NCI-H2107 treated with DMSO at 0.1 percent for 48 hours (cell line): ENCODE results near the gene API5.

Source experiments
- DNase-seq: peaks from one replicate; lab custom pipeline; 2025; ENCODE audit not compliant: unreplicated experiment; lab: John Stamatoyannopoulos, UW

API5 gene

GRCh38 chr11:43359422-43359818, 47.6 kb downstream of the API5 start:
- DNase-seq, result no peak

DNA sequence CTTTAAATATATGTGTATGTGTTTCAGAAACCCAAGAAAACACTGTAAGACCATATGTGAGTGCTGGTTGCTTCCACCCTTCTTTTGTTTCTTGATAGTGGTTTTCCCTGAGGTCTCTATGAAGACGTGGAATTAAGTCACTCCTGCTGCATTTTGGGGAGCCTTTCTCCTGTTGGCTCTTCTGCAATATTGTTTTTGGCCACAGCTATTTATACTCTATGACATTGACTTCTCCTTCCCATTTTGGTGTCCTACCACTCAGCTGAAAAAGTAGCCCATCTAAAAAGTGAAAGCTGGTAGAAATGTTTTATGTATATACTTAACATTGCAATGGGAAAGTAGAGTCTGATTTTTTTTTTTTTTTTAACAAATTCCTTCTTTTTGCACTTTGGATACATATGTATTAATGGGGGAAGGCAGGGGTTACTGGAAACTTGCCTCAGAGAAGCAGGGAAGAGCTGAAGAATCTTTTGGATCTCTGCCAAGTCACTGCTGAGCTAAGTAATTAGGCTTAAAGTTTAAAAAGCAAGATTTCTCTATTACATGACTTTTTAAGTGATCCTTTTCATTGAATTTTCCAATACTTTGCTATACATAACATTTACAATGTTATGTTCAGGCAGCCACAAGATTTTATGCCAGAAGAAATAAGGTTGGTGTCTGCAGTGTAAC, 48.7 kb downstream of the API5 start:
- no peak for DNase-seq

DNA sequence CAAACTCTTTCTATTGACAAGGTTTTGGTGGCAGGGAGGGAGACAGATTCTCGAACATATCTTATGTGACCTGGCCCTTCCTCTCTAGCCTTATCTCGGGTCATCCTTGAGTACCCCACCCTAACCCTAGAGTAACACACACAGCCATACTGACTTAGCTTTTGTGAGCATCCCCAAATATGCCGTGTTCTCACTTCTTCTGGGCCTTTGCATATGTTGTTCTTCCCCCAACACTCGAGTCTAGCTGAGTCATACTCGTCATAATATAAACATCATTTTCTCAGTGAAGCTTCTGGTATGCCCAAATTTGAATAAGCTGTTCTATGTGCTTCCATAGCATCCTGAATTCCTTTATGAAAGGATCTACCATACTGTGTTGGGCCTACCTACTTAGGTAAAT, 54.9 kb downstream of the API5 start:
- no peak for DNase-seq

DNA sequence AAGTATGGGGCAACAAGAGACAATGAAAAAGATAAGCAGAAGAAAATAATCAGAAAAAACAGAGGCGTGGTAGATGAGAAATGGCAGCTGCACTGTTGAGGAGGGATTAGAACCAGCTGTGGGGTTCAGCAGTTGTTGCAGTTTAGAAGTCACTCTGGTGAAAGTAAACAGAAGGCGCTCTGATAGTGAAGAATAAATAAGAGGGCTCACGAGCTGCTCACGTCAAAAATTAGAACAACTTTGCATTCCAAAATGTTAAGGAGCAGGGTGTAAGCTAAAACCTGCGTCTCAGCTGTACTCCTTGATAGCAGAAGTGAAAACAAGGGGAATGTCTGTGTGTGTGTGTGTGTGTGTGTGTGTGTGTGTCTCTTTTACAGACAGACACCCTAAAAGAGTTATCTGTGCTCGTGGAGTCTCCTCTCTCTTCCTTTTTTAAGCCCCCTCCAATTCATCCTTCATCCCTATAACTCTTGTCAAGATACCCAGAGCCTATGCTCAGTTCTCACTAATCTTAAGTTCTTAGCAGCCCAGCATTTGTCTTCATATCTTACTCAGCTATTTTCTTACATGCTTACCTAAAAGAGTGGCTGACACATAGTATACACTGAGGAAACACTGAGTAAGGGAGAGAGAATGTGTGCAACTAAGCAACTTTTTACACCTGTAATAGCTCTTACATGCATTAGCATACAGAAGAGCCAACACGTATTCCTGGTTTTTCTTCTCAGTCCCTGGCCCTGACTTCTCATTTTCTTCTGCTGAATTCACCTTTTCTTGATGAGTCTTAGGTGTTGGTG, 55.8 kb downstream of the API5 start:
- DNase-seq, result no peak

- DNase-seq, result no peak
These were observed 64.3 kb downstream of the API5 start for GRCh38 chr11:43376065-43376464.

DNA sequence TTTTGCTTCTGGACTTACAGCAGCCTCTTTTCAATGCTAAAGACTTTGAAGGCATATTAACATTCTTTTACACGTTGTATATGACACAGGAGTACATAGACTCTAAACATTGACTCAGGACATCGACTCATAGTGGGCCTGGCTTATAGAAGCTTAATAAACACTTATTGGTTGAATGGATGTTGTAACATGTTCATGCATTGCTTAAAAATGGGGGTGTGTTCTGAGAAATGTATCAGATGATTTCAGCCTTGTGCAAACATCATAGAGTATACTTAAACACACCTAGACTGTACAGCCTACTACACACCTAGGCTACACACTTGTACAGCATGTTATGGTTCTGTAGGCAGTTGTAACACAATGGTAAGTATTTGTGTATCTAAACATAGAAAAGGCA, 64.8 kb downstream of the API5 start:
- DNase-seq, result no peak

- DNase-seq, result no peak
These were observed 65.6 kb downstream of the API5 start for GRCh38 chr11:43377389-43377788.

DNA sequence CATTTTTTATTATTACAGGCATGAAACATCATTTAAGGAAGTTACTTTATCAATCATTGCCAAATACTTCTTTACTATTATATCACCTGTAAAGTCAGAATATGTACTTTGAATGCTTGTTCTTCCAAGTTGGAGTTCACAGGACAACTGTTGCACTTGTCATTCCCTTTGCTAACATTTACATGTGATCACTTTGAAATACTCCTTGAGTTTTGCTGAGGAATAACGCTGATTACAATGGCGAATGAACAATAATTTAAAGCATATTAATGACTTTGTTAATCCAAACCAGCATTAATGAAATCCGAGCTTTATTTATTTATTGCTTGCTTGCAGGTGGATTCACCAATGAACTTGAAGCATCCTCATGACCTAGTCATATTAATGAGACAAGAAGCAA, 67.1 kb downstream of the API5 start:
- DNase-seq, result no peak

GRCh38 chr11:43381802-43382201, 70.0 kb downstream of the API5 start:
- no peak for DNase-seq

GRCh38 chr11:43382614-43383013, 70.8 kb downstream of the API5 start:
- DNase-seq, result no peak

- no peak for DNase-seq
These were observed 72.6 kb downstream of the API5 start for GRCh38 chr11:43384393-43384792.

DNA sequence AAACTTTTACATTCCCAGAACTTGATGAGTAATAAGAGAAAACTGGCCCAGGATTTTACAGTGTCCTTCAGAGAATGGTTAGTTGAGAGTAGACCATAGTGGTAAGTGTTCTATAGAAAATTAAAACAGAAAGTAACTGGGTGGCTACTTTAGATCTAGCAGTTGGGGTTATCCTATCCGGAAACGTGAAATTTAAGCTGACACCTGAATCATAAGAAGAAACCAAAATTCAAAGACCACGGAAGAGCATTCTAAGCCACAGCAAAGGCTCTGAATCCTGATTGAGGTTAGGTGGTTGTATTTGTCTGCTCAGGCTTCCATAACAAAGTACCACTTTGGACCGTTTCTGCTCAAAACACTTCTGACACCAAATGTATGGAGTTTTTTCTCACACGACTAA, 80.9 kb downstream of the API5 start:
- DNase-seq, result no peak

DNA sequence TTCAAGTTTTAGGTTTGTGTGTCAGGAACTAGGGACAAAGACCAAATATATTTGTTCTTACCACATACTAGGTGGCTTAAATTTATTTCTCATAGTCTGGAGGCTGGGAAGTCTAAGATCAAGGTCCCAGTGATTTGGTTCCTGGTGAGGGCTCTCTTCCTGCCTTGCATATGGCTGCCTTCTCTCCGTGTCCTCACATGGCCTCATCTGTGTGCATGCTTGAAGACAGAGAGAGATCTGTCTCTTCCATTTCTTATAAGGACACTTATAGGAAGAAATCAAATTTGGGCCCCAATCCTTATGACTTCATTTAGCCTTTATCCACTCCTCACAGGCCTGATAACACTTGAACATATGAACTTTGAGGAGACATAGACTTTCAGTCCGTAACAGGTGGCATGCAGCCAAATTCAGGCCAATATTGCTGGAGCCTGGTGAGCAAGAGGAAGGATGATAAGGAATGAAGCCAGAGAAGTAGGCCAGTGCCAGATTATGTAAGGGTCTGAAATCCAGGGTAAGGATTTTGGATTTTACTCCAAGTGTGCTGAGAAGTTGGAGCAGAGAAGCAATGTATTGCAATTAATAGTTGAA, 82.1 kb downstream of the API5 start:
- no peak for DNase-seq
